ENCODE measurements around the gene OR52E1. TPM values are rescaled to one million over a fixed set of nuclear protein-coding genes. Genes with fewer than 3 reads are reported as not detected.
"Not testable (repeated sequence)": the region's sequence is repeated elsewhere in the genome, so short reads cannot be mapped to it uniquely, and the experiment has no call there.

OR52E1 gene
- total RNA-seq, 3 donors from 2014 or later = not detected

DNA sequence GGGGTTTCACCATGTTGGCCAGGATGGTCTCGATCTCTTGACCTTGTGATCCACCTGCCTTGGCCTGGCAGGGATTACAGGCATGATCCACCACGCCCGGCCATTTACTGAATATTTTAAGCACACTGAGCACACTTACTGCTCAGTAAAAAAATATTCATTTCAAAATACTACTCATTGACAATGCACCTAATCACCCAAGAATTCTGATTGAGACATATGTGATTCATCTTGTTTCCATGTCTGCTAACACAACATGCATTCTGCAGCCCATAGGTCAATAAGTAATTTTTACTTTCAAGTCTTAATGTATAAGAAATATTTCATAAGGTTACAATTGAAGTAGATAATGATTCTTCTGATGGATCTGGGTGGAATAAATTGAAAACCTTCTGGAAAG is 27.3 kb upstream of the OR52E1 start:
- Histone ChIP-seq H3K4me3 (no peak overlapping the region), H3K4me1 (ENCODE audit: low read depth) (no peaks in the 10 kb centered on the region), H3K36me3 (ENCODE audit: low read depth) (no peaks in the 10 kb centered on the region), H3K9me3 (no peaks in the 10 kb centered on the region)
- no peak for ATAC-seq
- no peak for DNase-seq
- intact Hi-C loops (cut with DNase I, micrococcal nuclease) = no loop called here
- TF ChIP-seq CTCF (IDR thresholded peaks at IDR 0.05) = no peak

DNA sequence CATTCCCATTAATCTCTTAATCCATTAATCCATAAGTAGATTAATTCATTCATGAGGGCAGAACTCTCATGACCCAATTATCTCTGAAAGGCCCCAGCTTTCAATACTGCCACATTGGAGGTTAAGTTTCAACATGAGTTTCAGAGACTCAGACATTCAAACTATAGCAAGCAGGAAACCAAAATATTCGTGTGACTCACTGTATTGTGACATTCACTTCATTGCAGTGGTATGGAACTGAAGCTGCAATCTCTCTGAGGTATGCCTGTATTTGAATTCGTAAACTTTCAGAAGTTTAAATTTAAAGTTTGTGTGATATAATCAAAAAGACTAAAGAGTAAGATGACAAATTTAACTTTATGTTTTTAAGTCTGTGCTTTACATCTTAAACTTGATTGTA is 26.0 kb upstream of the OR52E1 start:
- H3K4me3 ChIP-seq = no peak overlapping the region
- intact Hi-C loops (cut with DNase I, micrococcal nuclease) = no loop called here
- no peak for ATAC-seq
- no peaks in the 10 kb centered on the region for H3K9me3 ChIP-seq
- no peaks in the 10 kb centered on the region for H3K4me1 ChIP-seq (ENCODE audit: low read depth)
- DNase-seq = no peak
- no peak for TF ChIP-seq CTCF (IDR thresholded peaks at IDR 0.05)
- H3K36me3 ChIP-seq (ENCODE audit: low read depth) = no peaks in the 10 kb centered on the region

GRCh38 chr11:5046226-5046625 is 23.1 kb upstream of the OR52E1 start, which contains the start of gene OR52J3:
OR52J3 (plus strand) TSS chr11:5046526; CDS start chr11:5046526, 0 bp downstream.
- intact Hi-C loops (cut with DNase I, micrococcal nuclease) = no loop called here
- no peak for ATAC-seq
- TF ChIP-seq CTCF (IDR thresholded peaks at IDR 0.05) = no peak
- Histone ChIP-seq H3K9me3 (no peaks in the 10 kb centered on the region), H3K4me3 (no peak within 1 kb of the TSS), H3K4me1 (ENCODE audit: low read depth) (no peaks in the 10 kb centered on the region), H3K36me3 (ENCODE audit: low read depth) (no peaks in the 10 kb centered on the region)
- DNase-seq = no peak

DNA sequence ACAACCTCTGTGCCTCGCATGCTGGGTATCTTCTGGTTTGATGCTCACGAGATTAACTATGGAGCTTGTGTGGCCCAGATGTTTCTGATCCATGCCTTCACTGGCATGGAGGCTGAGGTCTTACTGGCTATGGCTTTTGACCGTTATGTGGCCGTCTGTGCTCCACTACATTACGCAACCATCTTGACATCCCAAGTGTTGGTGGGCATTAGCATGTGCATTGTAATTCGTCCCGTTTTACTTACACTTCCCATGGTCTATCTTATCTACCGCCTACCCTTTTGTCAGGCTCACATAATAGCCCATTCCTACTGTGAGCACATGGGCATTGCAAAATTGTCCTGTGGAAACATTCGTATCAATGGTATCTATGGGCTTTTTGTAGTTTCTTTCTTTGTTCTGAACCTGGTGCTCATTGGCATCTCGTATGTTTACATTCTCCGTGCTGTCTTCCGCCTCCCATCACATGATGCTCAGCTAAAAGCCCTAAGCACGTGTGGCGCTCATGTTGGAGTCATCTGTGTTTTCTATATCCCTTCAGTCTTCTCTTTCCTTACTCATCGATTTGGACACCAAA is 22.5 kb upstream of the OR52E1 start:
- H3K36me3 ChIP-seq (ENCODE audit: low read depth) = no peaks in the 10 kb centered on the region
- ATAC-seq = no peak
- H3K9me3 ChIP-seq = no peaks in the 10 kb centered on the region
- intact Hi-C loops (cut with DNase I, micrococcal nuclease) = no loop called here
- H3K4me3 ChIP-seq = no peak overlapping the region
- TF ChIP-seq CTCF (IDR thresholded peaks at IDR 0.05) = no peak
- DNase-seq = no peak
- no peaks in the 10 kb centered on the region for H3K4me1 ChIP-seq (ENCODE audit: low read depth)

- H3K9me3 ChIP-seq; intact Hi-C loops (cut with DNase I, micrococcal nuclease); H3K36me3 ChIP-seq (ENCODE audit: low read depth); H3K4me1 ChIP-seq (ENCODE audit: low read depth); DNase-seq; ATAC-seq; H3K4me3 ChIP-seq: not testable (repeated sequence)
Observed at GRCh38 chr11:5058679-5059078, 10.7 kb upstream of the OR52E1 start.

DNA sequence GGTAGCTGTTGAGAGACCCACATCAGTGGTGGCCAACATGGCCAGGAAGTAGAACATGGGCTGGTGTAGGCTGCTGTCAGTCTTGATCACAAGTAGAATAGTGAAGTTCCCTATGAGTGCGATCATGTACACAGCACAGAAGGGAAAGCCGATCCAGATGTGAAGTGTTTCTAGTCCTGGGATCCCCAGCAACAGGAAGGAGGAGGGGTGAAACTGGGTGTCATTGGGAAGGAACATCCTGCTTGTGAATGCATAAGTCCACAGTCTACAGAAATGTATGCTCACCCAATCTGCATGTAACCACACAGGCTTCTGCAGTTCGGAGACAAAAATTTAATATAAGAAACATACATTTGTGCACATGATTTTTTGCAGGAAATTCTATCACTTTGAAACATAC is 10.0 kb upstream of the OR52E1 start, which contains the start of gene OR52E2:
Gene OR52E2 (minus strand): TSS at position 237 of the 400 bp plus-strand sequence. CDS start 0 bp downstream, at position 237.
- Histone ChIP-seq H3K4me1 (ENCODE audit: low read depth) (no peaks in the 10 kb centered on the region), H3K36me3 (ENCODE audit: low read depth) (no peaks in the 10 kb centered on the region), H3K9me3 (no peaks in the 10 kb centered on the region), H3K4me3 (no peak within 1 kb of the TSS)
- DNase-seq = no peak
- ATAC-seq = no peak
- no peak for TF ChIP-seq CTCF (IDR thresholded peaks at IDR 0.05)
- intact Hi-C loops (cut with DNase I, micrococcal nuclease) = no loop called here
